A549 (cell line): ENCODE data around the gene POT1. TPM values are rescaled to one million over a fixed set of nuclear protein-coding genes. Genes with fewer than 3 reads are reported as not detected.

Experiments used
- ATAC-seq, 2 experiments: fragments of 200-7000 bp in 1 of 2; fragments of >200 bp in 1 of 2; cut with Nextera tagmentation in 1 of 2; cut with Tn5 transposase in 1 of 2; 3 replicates each; pipeline versions ENCODE4 v1.8.0 to v1.9.1; 2018 to 2020; ENCODE audit warnings: mild to moderate bottlenecking in 1 of 2, moderate library complexity in 1 of 2
- CTCF ChIA-PET: fragments of 300-600 bp; sonication (Branson Sonifier 250); formaldehyde crosslinking; extraction: SDS; loops from one replicate; lab custom pipeline; 2021; ENCODE audit warnings: antibody characterized with exemption, inconsistent platforms; lab: Yijun Ruan, JAX
- POLR2A ChIA-PET: fragments of 350-600 bp; formaldehyde crosslinking; extraction: SDS; loops from one replicate; lab custom pipeline; 2021; ENCODE audit warnings: antibody characterized with exemption, inconsistent platforms; lab: Yijun Ruan, JAX
- DNase-seq, 2 experiments: peaks; one replicate each; pipeline versions ENCODE4 v3.0.0 to v3.0.0-alpha.2; 2011 to 2016; ENCODE audit warnings: low read depth in 1 of 2, low spot score in 1 of 2
- FAIRE-seq: peaks from 2 replicates; lab custom pipeline; 2011; peaks lifted over from hg19 to GRCh38; lab: Jason Lieb, UNC
- H3K27ac ChIP-seq, 2 experiments: fragments of >200 bp; sonication (Bioruptor Twin); formaldehyde crosslinking; 3 replicates each; pipeline ENCODE4 v1.5.1; 2016 to 2017
- H3K4me1 ChIP-seq: fragments of >200 bp; sonication (Bioruptor Twin); formaldehyde crosslinking; 3 replicates; pipeline ENCODE4 v1.6.1; 2016
- H3K4me2 ChIP-seq: fragments of >200 bp; sonication (Bioruptor Twin); formaldehyde crosslinking; 3 replicates; pipeline ENCODE4 v1.6.1; 2016
- H3K4me3 ChIP-seq: fragments of >200 bp; sonication (Bioruptor Twin); formaldehyde crosslinking; 3 replicates; pipeline ENCODE4 v1.5.1; 2016
- H3K9me3 ChIP-seq: fragments of >200 bp; sonication (Bioruptor Twin); formaldehyde crosslinking; 3 replicates; pipeline ENCODE4 v1.6.1; 2016
- BHLHE40 ChIP-seq: IDR thresholded peaks from 2 replicates; pipeline ENCODE4 v1.6.1; 2012; ENCODE audit warnings: low read depth, low read length, inconsistent platforms
- CBX2 ChIP-seq: fragments of 200-600 bp; sonication (generic); IDR thresholded peaks from 2 replicates; pipeline ENCODE4 v1.6.1; 2016; ENCODE audit warnings: low read depth, mild to moderate bottlenecking, borderline replicate concordance
- CBX8 ChIP-seq: fragments of 200-600 bp; sonication (generic); IDR thresholded peaks from 2 replicates; pipeline ENCODE4 v1.6.1; 2016
- CHD2 ChIP-seq: fragments of 150-350 bp; IDR thresholded peaks from 2 replicates; pipeline ENCODE4 v1.6.1; 2014; ENCODE audit warnings: low read length; ENCODE audit not compliant: partially characterized antibody
- CHD4 ChIP-seq: fragments of 200-600 bp; sonication (generic); IDR thresholded peaks from 2 replicates; pipeline ENCODE4 v1.6.1; 2016; ENCODE audit warnings: antibody characterized with exemption, mild to moderate bottlenecking, borderline replicate concordance
- EP300 ChIP-seq, 2 experiments: fragments of >200 bp; sonication (Bioruptor Twin); formaldehyde crosslinking; IDR thresholded peaks; 2 replicates in 1 of 2; 3 replicates in 1 of 2; pipeline ENCODE4 v1.6.1; 2016 to 2017
- ESRRA ChIP-seq: fragments of 150-350 bp; IDR thresholded peaks from 2 replicates; pipeline ENCODE4 v1.6.1; 2014; ENCODE audit warnings: mild to moderate bottlenecking, low read length, borderline replicate concordance
- FOSL2 ChIP-seq, 2 experiments: fragments of 450-650 bp in 1 of 2; fragments of >200 bp in 1 of 2; sonication (Bioruptor Twin) in 1 of 2; formaldehyde crosslinking; IDR thresholded peaks; 2 replicates each; pipeline versions ENCODE4 v1.5.0 to v1.6.1; 2016 to 2020; ENCODE audit warnings: mild to moderate bottlenecking in 1 of 2, moderate library complexity in 1 of 2
- GATA3 ChIP-seq: IDR thresholded peaks from 2 replicates; pipeline ENCODE4 v1.6.1; 2012; ENCODE audit warnings: borderline replicate concordance
- HDAC2 ChIP-seq: fragments of 200-600 bp; sonication (generic); IDR thresholded peaks from 2 replicates; pipeline ENCODE4 v1.6.1; 2016
- HEYL ChIP-seq: fragments of 250-450 bp; sonication (Bioruptor Pico); IDR thresholded peaks from 2 replicates; pipeline ENCODE4 v1.8.0; 2021; ENCODE audit warnings: mild to moderate bottlenecking, moderate library complexity
- JUNB ChIP-seq: fragments of >200 bp; sonication (Bioruptor Twin); formaldehyde crosslinking; IDR thresholded peaks from 2 replicates; pipeline ENCODE4 v1.6.1; 2016
- KDM1A ChIP-seq: fragments of 200-600 bp; sonication (generic); IDR thresholded peaks from 2 replicates; pipeline ENCODE4 v1.6.1; 2016; ENCODE audit warnings: low read depth, mild to moderate bottlenecking
- MAFK ChIP-seq: fragments of 450-650 bp; IDR thresholded peaks from 2 replicates; pipeline ENCODE4 v1.6.1; 2014; ENCODE audit not compliant: partially characterized antibody
- MAZ ChIP-seq: fragments of 150-350 bp; IDR thresholded peaks from 2 replicates; pipeline ENCODE4 v1.6.1; 2014; ENCODE audit warnings: antibody characterized with exemption, low read depth, low read length, borderline replicate concordance
- NFE2L2 ChIP-seq: fragments of 150-350 bp; conservative IDR thresholded peaks from 2 replicates; pipeline ENCODE4 v1.6.1; 2014; ENCODE audit warnings: low read length
- NPAS2 ChIP-seq: fragments of 250-450 bp; sonication (Bioruptor Pico); IDR thresholded peaks from 2 replicates; pipeline ENCODE4 v1.8.0; 2022; ENCODE audit warnings: mild to moderate bottlenecking, moderate library complexity, borderline replicate concordance
- NR3C1 ChIP-seq: fragments of >200 bp; sonication (Bioruptor Twin); formaldehyde crosslinking; IDR thresholded peaks from 3 replicates; pipeline ENCODE4 v1.6.1; 2017
- PHF8 ChIP-seq: fragments of 200-600 bp; sonication (generic); IDR thresholded peaks from 2 replicates; pipeline ENCODE4 v1.6.1; 2016; ENCODE audit warnings: low read depth, mild to moderate bottlenecking, antibody characterized with exemption, moderate library complexity, borderline replicate concordance
- POLR2A ChIP-seq: IDR thresholded peaks from 2 replicates; pipeline ENCODE4 v1.6.1; 2012; ENCODE audit warnings: mild to moderate bottlenecking, low read length
- RARB ChIP-seq: fragments of 250-450 bp; sonication (Bioruptor Pico); IDR thresholded peaks from 2 replicates; pipeline ENCODE4 v1.8.0; 2021; ENCODE audit warnings: mild to moderate bottlenecking, moderate library complexity
- RNF2 ChIP-seq: fragments of 200-600 bp; sonication (generic); IDR thresholded peaks from 2 replicates; pipeline ENCODE4 v1.6.1; 2016; ENCODE audit warnings: low read depth, mild to moderate bottlenecking, antibody characterized with exemption, moderate library complexity, borderline replicate concordance
- SREBF2 ChIP-seq: fragments of 450-650 bp; IDR thresholded peaks from 2 replicates; pipeline ENCODE4 v1.6.1; 2014; ENCODE audit warnings: mild to moderate bottlenecking, moderate library complexity
- TP53 ChIP-seq: fragments of 250-450 bp; sonication (Bioruptor Pico); IDR thresholded peaks from 2 replicates; pipeline ENCODE4 v1.5.0; 2021; ENCODE audit warnings: mild to moderate bottlenecking, moderate library complexity
- ZFP36 ChIP-seq: fragments of 450-650 bp; IDR thresholded peaks from 2 replicates; pipeline ENCODE4 v1.6.1; 2014; ENCODE audit warnings: borderline replicate concordance; ENCODE audit not compliant: partially characterized antibody
- ZSCAN20 ChIP-seq: fragments of 250-450 bp; sonication (Bioruptor Pico); IDR thresholded peaks from 2 replicates; pipeline ENCODE4 v1.8.0; 2022; ENCODE audit warnings: mild to moderate bottlenecking, moderate library complexity
- WGBS: methylation state at CpG from one replicate; pipeline ENCODE4 v1.1.6; 2017; ENCODE audit errors: missing lambda C conversion rate; 5-methylcytosine and 5-hydroxymethylcytosine counted together
- polyA plus RNA-seq, 4 experiments: library from polyadenylated mRNA; depleted of rRNA in 3 of 4; stranded (reverse); fragments of >200 nt; fragmentation: RNase III in 1 of 4; extraction: RNeasy Plus Mini Kit Qiagen cat#74134 plus additional on column Dnase treatment in 1 of 4; gene quantifications; 2 replicates in 3 of 4; 3 replicates in 1 of 4; pipeline ENCODE4 v1.2.3, GENCODE V29; 2011 to 2017
- TF ChIP-seq, protein P1 (sequence below): fragments of 450-650 bp; IDR thresholded peaks from 2 replicates; pipeline ENCODE4 v1.6.1; 2014; ENCODE audit warnings: antibody characterized with exemption
- TF ChIP-seq, protein P2 (sequence below): fragments of 150-350 bp; IDR thresholded peaks from 2 replicates; pipeline ENCODE4 v1.6.1; 2014; ENCODE audit warnings: low read depth, mild to moderate bottlenecking, low read length
- TF ChIP-seq, protein P3 (sequence below): fragments of 200-600 bp; sonication (generic); IDR thresholded peaks from 2 replicates; pipeline ENCODE4 v1.6.1; 2016; ENCODE audit warnings: antibody characterized with exemption, mild to moderate bottlenecking, moderate library complexity
- TF ChIP-seq, protein P4 (sequence below): IDR thresholded peaks from 2 replicates; pipeline ENCODE4 v1.6.1; 2012

Gene POT1
- polyA plus RNA-seq, 2 of the 4 experiments (the other 2 are of a cell fraction) = 21.6 to 56.2 TPM

DNA sequence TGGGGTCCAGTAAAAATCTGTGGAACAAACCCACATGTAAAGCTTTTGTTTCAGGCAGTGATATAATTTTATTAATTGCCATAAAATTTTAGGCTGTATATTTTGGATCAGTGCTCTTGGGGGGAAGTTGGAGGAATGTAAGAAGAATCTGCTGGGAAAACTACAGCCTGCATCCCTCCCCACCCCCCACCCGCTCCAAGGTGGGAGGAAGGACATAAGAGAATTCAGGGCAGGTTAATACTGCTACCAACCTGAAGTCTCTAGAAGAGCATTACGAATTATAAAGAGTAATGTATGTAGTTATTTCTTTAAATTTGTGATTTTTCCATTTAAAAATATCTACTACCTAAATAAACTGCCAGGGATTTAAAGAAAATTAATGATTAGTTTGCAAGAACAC lies 116.9 kb downstream of the POT1 start:
- H3K9me3 ChIP-seq = no peaks in the 10 kb centered on the region
- H3K4me1 ChIP-seq = no peaks in the 10 kb centered on the region
- 22% methylated on average over 2 of the region's 2 CpGs for WGBS
- ATAC-seq = no peak
- H3K27ac ChIP-seq = no peak overlapping the region
- H3K4me3 ChIP-seq = no peak overlapping the region
- no peak for FAIRE-seq
- no peak for TF ChIP-seq NFE2L2
- no peak for TF ChIP-seq ZSCAN20
- no peak for TF ChIP-seq PHF8
- TF ChIP-seq ZFP36 = no peak
- no peak for TF ChIP-seq MAFK
- no peak for TF ChIP-seq JUNB
- CTCF ChIA-PET = no interaction called here
- no peak for DNase-seq
- POLR2A ChIA-PET = no interaction called here
- no peak overlapping the region for H3K4me2 ChIP-seq

DNA sequence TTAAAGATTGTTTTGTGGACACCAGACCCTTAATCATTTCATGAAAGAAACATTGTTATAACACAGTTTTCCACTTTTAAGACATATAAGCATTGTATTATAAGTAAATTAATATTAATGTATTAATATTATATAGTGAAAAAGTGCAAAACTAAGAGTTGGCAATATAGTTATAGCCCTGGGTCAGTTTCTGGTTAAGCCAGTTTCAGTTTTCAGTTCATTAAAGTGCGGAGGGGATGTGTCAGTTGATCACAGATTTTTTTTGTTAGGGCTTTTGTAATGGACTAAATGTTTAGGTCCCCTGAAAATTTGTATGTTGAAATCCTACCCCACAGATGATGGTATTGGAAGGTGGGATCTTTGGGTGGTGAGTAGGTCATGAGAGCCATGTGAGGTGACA lies 118.3 kb downstream of the POT1 start:
- H3K9me3 ChIP-seq = no peaks in the 10 kb centered on the region
- H3K4me3 ChIP-seq = no peak overlapping the region
- POLR2A ChIA-PET = no interaction called here
- TF ChIP-seq CHD2 (no peak), CBX2 (no peak), ESRRA (no peak), GATA3 (no peak), HEYL (no peak), FOSL2 (IDR thresholded peaks at IDR 0.05) (no peak), FOSL2 (CRISPR knock-in tag; IDR thresholded peaks at IDR 0.05) (no peak), ZSCAN20 (no peak), CHD4 (no peak), RNF2 (no peak), PHF8 (no peak), CBX8 (no peak), MAZ (no peak), EP300 (IDR thresholded peaks at IDR 0.05) (no peak)
- TF ChIP-seq, protein P1, sequence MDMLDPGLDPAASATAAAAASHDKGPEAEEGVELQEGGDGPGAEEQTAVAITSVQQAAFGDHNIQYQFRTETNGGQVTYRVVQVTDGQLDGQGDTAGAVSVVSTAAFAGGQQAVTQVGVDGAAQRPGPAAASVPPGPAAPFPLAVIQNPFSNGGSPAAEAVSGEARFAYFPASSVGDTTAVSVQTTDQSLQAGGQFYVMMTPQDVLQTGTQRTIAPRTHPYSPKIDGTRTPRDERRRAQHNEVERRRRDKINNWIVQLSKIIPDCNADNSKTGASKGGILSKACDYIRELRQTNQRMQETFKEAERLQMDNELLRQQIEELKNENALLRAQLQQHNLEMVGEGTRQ = no peak
- TF ChIP-seq, protein P2, sequence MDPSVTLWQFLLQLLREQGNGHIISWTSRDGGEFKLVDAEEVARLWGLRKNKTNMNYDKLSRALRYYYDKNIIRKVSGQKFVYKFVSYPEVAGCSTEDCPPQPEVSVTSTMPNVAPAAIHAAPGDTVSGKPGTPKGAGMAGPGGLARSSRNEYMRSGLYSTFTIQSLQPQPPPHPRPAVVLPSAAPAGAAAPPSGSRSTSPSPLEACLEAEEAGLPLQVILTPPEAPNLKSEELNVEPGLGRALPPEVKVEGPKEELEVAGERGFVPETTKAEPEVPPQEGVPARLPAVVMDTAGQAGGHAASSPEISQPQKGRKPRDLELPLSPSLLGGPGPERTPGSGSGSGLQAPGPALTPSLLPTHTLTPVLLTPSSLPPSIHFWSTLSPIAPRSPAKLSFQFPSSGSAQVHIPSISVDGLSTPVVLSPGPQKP = no peak
- TF ChIP-seq, protein P3, sequence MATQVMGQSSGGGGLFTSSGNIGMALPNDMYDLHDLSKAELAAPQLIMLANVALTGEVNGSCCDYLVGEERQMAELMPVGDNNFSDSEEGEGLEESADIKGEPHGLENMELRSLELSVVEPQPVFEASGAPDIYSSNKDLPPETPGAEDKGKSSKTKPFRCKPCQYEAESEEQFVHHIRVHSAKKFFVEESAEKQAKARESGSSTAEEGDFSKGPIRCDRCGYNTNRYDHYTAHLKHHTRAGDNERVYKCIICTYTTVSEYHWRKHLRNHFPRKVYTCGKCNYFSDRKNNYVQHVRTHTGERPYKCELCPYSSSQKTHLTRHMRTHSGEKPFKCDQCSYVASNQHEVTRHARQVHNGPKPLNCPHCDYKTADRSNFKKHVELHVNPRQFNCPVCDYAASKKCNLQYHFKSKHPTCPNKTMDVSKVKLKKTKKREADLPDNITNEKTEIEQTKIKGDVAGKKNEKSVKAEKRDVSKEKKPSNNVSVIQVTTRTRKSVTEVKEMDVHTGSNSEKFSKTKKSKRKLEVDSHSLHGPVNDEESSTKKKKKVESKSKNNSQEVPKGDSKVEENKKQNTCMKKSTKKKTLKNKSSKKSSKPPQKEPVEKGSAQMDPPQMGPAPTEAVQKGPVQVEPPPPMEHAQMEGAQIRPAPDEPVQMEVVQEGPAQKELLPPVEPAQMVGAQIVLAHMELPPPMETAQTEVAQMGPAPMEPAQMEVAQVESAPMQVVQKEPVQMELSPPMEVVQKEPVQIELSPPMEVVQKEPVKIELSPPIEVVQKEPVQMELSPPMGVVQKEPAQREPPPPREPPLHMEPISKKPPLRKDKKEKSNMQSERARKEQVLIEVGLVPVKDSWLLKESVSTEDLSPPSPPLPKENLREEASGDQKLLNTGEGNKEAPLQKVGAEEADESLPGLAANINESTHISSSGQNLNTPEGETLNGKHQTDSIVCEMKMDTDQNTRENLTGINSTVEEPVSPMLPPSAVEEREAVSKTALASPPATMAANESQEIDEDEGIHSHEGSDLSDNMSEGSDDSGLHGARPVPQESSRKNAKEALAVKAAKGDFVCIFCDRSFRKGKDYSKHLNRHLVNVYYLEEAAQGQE = no peak
- CTCF ChIA-PET = no interaction called here
- H3K27ac ChIP-seq = no peak overlapping the region
- no peaks in the 10 kb centered on the region for H3K4me1 ChIP-seq
- ATAC-seq (no peak), FAIRE-seq (no peak), DNase-seq (no peak)
- H3K4me2 ChIP-seq = no peak overlapping the region
- 71% methylated on average over 1 of the region's 1 CpG for WGBS

DNA sequence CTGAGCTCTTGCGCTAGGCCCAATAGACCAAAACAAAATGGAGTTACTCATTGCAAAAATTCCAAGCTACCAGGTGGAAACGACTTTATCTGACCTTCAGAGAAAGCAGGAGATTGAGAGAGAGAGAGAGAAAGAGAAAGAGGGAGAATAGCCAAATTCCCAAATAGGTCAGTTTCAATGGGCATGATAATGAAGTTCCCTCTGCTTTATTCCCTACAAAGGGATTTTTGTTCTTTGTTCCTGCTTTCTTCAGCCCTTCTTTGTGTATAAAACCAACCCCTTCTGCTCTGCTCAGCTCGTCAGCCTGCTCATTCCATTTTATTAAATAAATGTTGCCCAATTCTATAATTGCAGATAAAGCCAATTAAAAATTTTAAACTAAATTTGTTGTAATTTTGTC lies 119.0 kb downstream of the POT1 start:
- no peak for TF ChIP-seq NPAS2 (CRISPR knock-in tag)
- no peak for TF ChIP-seq TP53 (CRISPR knock-in tag)
- TF ChIP-seq BHLHE40 = no peak
- no peak for TF ChIP-seq HDAC2
- no peak for TF ChIP-seq MAFK
- TF ChIP-seq RNF2 = no peak
- no peak for TF ChIP-seq POLR2A
- TF ChIP-seq MAZ = no peak
- no peak for TF ChIP-seq RARB (CRISPR knock-in tag)
- TF ChIP-seq, protein P4, sequence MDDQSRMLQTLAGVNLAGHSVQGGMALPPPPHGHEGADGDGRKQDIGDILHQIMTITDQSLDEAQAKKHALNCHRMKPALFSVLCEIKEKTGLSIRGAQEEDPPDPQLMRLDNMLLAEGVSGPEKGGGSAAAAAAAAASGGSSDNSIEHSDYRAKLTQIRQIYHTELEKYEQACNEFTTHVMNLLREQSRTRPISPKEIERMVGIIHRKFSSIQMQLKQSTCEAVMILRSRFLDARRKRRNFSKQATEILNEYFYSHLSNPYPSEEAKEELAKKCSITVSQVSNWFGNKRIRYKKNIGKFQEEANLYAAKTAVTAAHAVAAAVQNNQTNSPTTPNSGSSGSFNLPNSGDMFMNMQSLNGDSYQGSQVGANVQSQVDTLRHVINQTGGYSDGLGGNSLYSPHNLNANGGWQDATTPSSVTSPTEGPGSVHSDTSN = no peak
- TF ChIP-seq NR3C1 = no peak
- TF ChIP-seq SREBF2 = no peak
- no peak for TF ChIP-seq KDM1A
- no peak for TF ChIP-seq NFE2L2
- TF ChIP-seq CBX2 = no peak
- TF ChIP-seq, all 56 proteins: peak for 0
- H3K4me1 ChIP-seq = no peaks in the 10 kb centered on the region
- 31% methylated on average over 3 of the region's 3 CpGs for WGBS
- no peak for FAIRE-seq
- no peaks in the 10 kb centered on the region for H3K9me3 ChIP-seq
- H3K4me3 ChIP-seq = no peak overlapping the region
- DNase-seq = no peak
- no peak overlapping the region for H3K27ac ChIP-seq
- ATAC-seq = no peak
- CTCF ChIA-PET = no interaction called here
- no peak overlapping the region for H3K4me2 ChIP-seq
- POLR2A ChIA-PET = no interaction called here
